Activated CD8-positive, alpha-beta T cell treated with anti-CD3 and anti-CD28 coated beads for 36 hours (primary cell): ENCODE data around the gene ANO5. TPM values are rescaled to one million over a fixed set of nuclear protein-coding genes. Genes with fewer than 3 reads are reported as not detected.

Source experiments
- ATAC-seq: fragments of 200-7000 bp; cut with Tn5 transposase; one replicate; pipeline ENCODE4 v1.10.0; 2021; ENCODE audit warnings: mild to moderate bottlenecking, moderate library complexity
- CTCF ChIA-PET: fragments of 350-600 bp; sonication (Branson Sonifier 250); formaldehyde crosslinking; loops from one replicate; lab custom pipeline; 2021; ENCODE audit warnings: antibody characterized with exemption; lab: Charles Lee
- POLR2A ChIA-PET: fragments of 350-600 bp; sonication (Branson Sonifier 250); formaldehyde crosslinking; loops from one replicate; lab custom pipeline; 2021; ENCODE audit warnings: antibody characterized with exemption; lab: Charles Lee
- DNase-seq: peaks from one replicate; pipeline ENCODE4 v3.0.0-alpha.2; 2020
- H3K27ac Mint-ChIP-seq: one replicate; pipeline ENCODE4 v1.8.0; 2021; ENCODE audit warnings: mild to moderate bottlenecking, mixed read lengths
- H3K27me3 Mint-ChIP-seq: one replicate; pipeline ENCODE4 v1.8.0; 2021; ENCODE audit warnings: mixed read lengths
- H3K36me3 Mint-ChIP-seq: one replicate; pipeline ENCODE4 v1.8.0; 2021; ENCODE audit warnings: low read depth, mixed read lengths
- H3K4me1 Mint-ChIP-seq: one replicate; pipeline ENCODE4 v1.8.0; 2021; ENCODE audit warnings: low read depth, mixed read lengths
- H3K4me3 Mint-ChIP-seq: one replicate; pipeline ENCODE4 v1.8.0; 2021; ENCODE audit warnings: mild to moderate bottlenecking, moderate library complexity, mixed read lengths
- H3K9me3 Mint-ChIP-seq: one replicate; pipeline ENCODE4 v1.8.0; 2021; ENCODE audit warnings: mixed read lengths
- CTCF ChIP-seq: fragments of 200-600 bp; IDR thresholded peaks from one replicate; pipeline ENCODE4 v1.8.0; 2022; ENCODE audit warnings: antibody characterized with exemption, mild to moderate bottlenecking
- intact Hi-C: fragments of 100-400 bp; cut with micrococcal nuclease; formaldehyde crosslinking; loops from one replicate; pipeline ENCODE4 v1.10.0; 2022
- total RNA-seq, 2 experiments: library from RNA; stranded (reverse); gene quantifications; one replicate each; pipeline ENCODE4 v1.2.3, GENCODE V29; 2021

Gene ANO5
- total RNA-seq, 2 experiments from 2014 or later: not detected

- intact Hi-C loops: no loop called here
- peaks cover 10% of the 10 kb centered on the region for H3K4me1 Mint-ChIP-seq
- no peak overlapping the region for H3K27ac Mint-ChIP-seq
- H3K9me3 Mint-ChIP-seq: no peaks in the 10 kb centered on the region
- DNase-seq: no peak
- POLR2A ChIA-PET: no interaction called here
- H3K36me3 Mint-ChIP-seq: no peaks in the 10 kb centered on the region
- TF ChIP-seq CTCF: no peak
- H3K27me3 Mint-ChIP-seq: peaks cover 37% of the 10 kb centered on the region
- no peak for ATAC-seq
- CTCF ChIA-PET: interaction anchor here (1.0 kb wide), 1 partner anchor 93 kb away, joined by 3 read pairs; no protein-coding TSS in a partner anchor
- H3K4me3 Mint-ChIP-seq: no peak overlapping the region
These were observed 1.9 kb upstream of the ANO5 start for GRCh38 chr11:22190827-22191463.

- H3K4me3 Mint-ChIP-seq: no peak overlapping the region
- peaks cover 37% of the 10 kb centered on the region for H3K27me3 Mint-ChIP-seq
- TF ChIP-seq CTCF: no peak
- ATAC-seq (no peak), DNase-seq (no peak)
- ChIA-PET POLR2A (no interaction called here), CTCF (no interaction called here)
- no peak overlapping the region for H3K27ac Mint-ChIP-seq
- H3K36me3 Mint-ChIP-seq: no peaks in the 10 kb centered on the region
- no peaks in the 10 kb centered on the region for H3K9me3 Mint-ChIP-seq
- peaks cover 10% of the 10 kb centered on the region for H3K4me1 Mint-ChIP-seq
- intact Hi-C loops: no loop called here
These were observed 620 bp upstream of the ANO5 start for GRCh38 chr11:22192289-22192641.

- no peak overlapping the region for H3K27ac Mint-ChIP-seq
- peaks cover 37% of the 10 kb centered on the region for H3K27me3 Mint-ChIP-seq
- no peaks in the 10 kb centered on the region for H3K9me3 Mint-ChIP-seq
- CTCF ChIA-PET: no interaction called here
- DNase-seq (no peak), ATAC-seq (no peak)
- H3K4me1 Mint-ChIP-seq: peaks cover 10% of the 10 kb centered on the region
- intact Hi-C loops: no loop called here
- no peak for TF ChIP-seq CTCF
- peak overlapping the region; percentile 26 for H3K4me3 Mint-ChIP-seq
- no peaks in the 10 kb centered on the region for H3K36me3 Mint-ChIP-seq
- POLR2A ChIA-PET: no interaction called here
These were observed 615 bp downstream of the ANO5 start for GRCh38 chr11:22193348-22194051.

GRCh38 chr11:22194306-22194705 is 1.4 kb downstream of the ANO5 start:
- no peak for TF ChIP-seq CTCF
- ChIA-PET CTCF (no interaction called here), POLR2A (no interaction called here)
- ATAC-seq (no peak), DNase-seq (no peak)
- H3K36me3 Mint-ChIP-seq: no peaks in the 10 kb centered on the region
- no peak overlapping the region for H3K4me3 Mint-ChIP-seq
- H3K4me1 Mint-ChIP-seq: peaks cover 10% of the 10 kb centered on the region
- no peaks in the 10 kb centered on the region for H3K9me3 Mint-ChIP-seq
- no peak overlapping the region for H3K27ac Mint-ChIP-seq
- intact Hi-C loops: no loop called here
- peaks cover 34% of the 10 kb centered on the region for H3K27me3 Mint-ChIP-seq

GRCh38 chr11:22194907-22195306 is 2.0 kb downstream of the ANO5 start:
- ATAC-seq (no peak), DNase-seq (no peak)
- intact Hi-C loops: no loop called here
- Mint-ChIP-seq H3K36me3 (no peaks in the 10 kb centered on the region), H3K4me1 (peaks cover 10% of the 10 kb centered on the region), H3K27me3 (peaks cover 34% of the 10 kb centered on the region), H3K27ac (no peak overlapping the region), H3K9me3 (no peaks in the 10 kb centered on the region), H3K4me3 (no peak overlapping the region)
- ChIA-PET CTCF (no interaction called here), POLR2A (no interaction called here)
- TF ChIP-seq CTCF: no peak
